Gastroesophageal sphincter (tissue), 3 donors: ENCODE results near the gene STK16.

Experiments used
- EP300 ChIP-seq: sonication (generic); formaldehyde crosslinking; IDR thresholded peaks from one replicate; pipeline ENCODE4 v1.6.1; 2017; ENCODE audit warnings: antibody characterized with exemption, mild to moderate bottlenecking
- POLR2A ChIP-seq, 2 donors: fragments of 450-650 bp; IDR thresholded peaks; one replicate each; pipeline ENCODE4 v1.6.1; 2017; ENCODE audit warnings: antibody characterized with exemption in 2 of 2, mild to moderate bottlenecking in 2 of 2, moderate library complexity in 1 of 2
- POLR2AphosphoS5 ChIP-seq: sonication (generic); formaldehyde crosslinking; IDR thresholded peaks from one replicate; pipeline ENCODE4 v1.6.1; 2017; ENCODE audit warnings: antibody characterized with exemption
- TF ChIP-seq, protein P1 (sequence below), 4 experiments: fragments of 200-600 bp in 2 of 4; fragments of 450-650 bp in 2 of 4; sonication (generic) in 1 of 4; IDR thresholded peaks; one replicate each; pipeline ENCODE4 v1.5.1; 2017 to 2019; ENCODE audit warnings: antibody characterized with exemption in 4 of 4, mild to moderate bottlenecking in 2 of 4, moderate library complexity in 2 of 4

DNA sequence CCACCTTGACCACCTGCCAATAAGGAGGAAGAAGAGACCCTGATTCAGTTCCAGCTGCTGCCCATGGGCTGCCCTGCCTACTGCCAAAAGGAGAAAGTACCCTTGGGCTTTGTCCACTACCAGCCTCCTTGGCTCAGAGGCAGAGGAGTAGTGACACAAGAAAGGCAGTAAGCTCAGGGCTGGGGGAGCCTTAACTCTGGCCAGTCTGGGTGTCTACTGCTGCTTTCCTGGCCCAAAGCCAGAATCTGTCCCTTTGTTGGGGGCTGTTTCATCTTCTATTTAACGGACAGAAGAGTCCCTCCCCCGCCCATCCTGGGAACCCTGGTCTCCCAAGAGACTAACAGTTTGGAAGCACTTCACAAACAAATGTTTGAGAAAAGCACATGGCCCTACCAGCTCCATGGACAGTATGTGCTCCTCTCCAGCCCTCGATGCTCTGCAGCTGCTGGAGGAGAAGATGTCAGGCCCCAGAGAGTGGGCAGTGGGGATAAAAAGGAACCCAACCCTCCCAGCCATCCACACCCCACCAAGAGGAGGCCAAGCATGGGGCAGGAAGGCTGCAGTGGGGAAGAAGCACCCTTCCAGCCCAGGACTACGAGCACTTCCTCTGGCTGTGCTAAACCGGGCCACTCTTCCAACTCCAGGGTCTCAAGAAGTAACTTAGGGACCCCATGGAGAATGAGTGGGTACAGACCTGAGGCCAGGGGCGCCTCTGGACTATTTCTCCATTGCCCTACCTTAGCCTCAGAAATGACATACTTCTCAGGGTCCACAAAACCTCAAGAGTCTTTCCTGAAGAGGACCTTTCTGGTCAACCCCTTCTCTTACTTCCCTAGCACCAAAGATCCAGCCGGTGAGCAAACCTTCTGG, 17.0 kb upstream of the STK16 start:
- TF ChIP-seq, protein P1, sequence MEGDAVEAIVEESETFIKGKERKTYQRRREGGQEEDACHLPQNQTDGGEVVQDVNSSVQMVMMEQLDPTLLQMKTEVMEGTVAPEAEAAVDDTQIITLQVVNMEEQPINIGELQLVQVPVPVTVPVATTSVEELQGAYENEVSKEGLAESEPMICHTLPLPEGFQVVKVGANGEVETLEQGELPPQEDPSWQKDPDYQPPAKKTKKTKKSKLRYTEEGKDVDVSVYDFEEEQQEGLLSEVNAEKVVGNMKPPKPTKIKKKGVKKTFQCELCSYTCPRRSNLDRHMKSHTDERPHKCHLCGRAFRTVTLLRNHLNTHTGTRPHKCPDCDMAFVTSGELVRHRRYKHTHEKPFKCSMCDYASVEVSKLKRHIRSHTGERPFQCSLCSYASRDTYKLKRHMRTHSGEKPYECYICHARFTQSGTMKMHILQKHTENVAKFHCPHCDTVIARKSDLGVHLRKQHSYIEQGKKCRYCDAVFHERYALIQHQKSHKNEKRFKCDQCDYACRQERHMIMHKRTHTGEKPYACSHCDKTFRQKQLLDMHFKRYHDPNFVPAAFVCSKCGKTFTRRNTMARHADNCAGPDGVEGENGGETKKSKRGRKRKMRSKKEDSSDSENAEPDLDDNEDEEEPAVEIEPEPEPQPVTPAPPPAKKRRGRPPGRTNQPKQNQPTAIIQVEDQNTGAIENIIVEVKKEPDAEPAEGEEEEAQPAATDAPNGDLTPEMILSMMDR (IDR thresholded peaks at IDR 0.05): no peak
- TF ChIP-seq EP300 (no peak), POLR2A (IDR thresholded peaks at IDR 0.05) (no peak), POLR2AphosphoS5 (no peak)
